Vagina (tissue), 2 donors: ENCODE data around the gene ZNF536.

ENCODE experiments used
- CTCF ChIP-seq, 3 experiments: fragments of 450-650 bp in 2 of 3; fragments of 200-600 bp in 1 of 3; sonication (generic) in 1 of 3; IDR thresholded peaks; one replicate each; pipeline ENCODE4 v1.5.1; 2017 to 2019; ENCODE audit warnings: antibody characterized with exemption in 3 of 3, mild to moderate bottlenecking in 2 of 3, moderate library complexity in 2 of 3
- POLR2A ChIP-seq, 2 donors: fragments of 450-650 bp; IDR thresholded peaks; one replicate each; pipeline ENCODE4 v1.6.1; 2017; ENCODE audit warnings: antibody characterized with exemption in 2 of 2, mild to moderate bottlenecking in 2 of 2, moderate library complexity in 2 of 2
- POLR2AphosphoS5 ChIP-seq, 2 donors: sonication (generic); formaldehyde crosslinking; IDR thresholded peaks; one replicate each; pipeline ENCODE4 v1.9.0; 2017; ENCODE audit warnings: antibody characterized with exemption in 2 of 2, mild to moderate bottlenecking in 2 of 2, low read depth in 1 of 2; ENCODE audit not compliant: insufficient read depth in 1 of 2

- TF ChIP-seq CTCF (IDR thresholded peaks at IDR 0.05) = no peak
- TF ChIP-seq POLR2AphosphoS5 (IDR thresholded peaks at IDR 0.05; ENCODE audit: insufficient read depth in 1 of 2, low read depth in 1 of 2) = no peak
- no peak for TF ChIP-seq POLR2A (IDR thresholded peaks at IDR 0.05)
Observed at GRCh38 chr19:30555791-30556110, 183.6 kb downstream of the ZNF536 start.
